Fibroblast of lung (primary cell): ENCODE results near the gene AKR1C2.

Experiments used
- EZH2 ChIP-seq: IDR thresholded peaks from 2 replicates; pipeline ENCODE4 v1.5.1; 2012; ENCODE audit warnings: low read length, control low read depth, mild to moderate bottlenecking; ENCODE audit errors: missing control alignments
- TF ChIP-seq, protein P1 (sequence below), 2 donors: IDR thresholded peaks in 1 of 2; conservative IDR thresholded peaks in 1 of 2; 1 replicate in 1 of 2; 2 replicates in 1 of 2; pipeline ENCODE4 v1.5.1; 2011 to 2012; ENCODE audit warnings: low read length in 2 of 2, control low read depth in 1 of 2, inconsistent platforms in 1 of 2, low read depth in 1 of 2, mild to moderate bottlenecking in 1 of 2

DNA sequence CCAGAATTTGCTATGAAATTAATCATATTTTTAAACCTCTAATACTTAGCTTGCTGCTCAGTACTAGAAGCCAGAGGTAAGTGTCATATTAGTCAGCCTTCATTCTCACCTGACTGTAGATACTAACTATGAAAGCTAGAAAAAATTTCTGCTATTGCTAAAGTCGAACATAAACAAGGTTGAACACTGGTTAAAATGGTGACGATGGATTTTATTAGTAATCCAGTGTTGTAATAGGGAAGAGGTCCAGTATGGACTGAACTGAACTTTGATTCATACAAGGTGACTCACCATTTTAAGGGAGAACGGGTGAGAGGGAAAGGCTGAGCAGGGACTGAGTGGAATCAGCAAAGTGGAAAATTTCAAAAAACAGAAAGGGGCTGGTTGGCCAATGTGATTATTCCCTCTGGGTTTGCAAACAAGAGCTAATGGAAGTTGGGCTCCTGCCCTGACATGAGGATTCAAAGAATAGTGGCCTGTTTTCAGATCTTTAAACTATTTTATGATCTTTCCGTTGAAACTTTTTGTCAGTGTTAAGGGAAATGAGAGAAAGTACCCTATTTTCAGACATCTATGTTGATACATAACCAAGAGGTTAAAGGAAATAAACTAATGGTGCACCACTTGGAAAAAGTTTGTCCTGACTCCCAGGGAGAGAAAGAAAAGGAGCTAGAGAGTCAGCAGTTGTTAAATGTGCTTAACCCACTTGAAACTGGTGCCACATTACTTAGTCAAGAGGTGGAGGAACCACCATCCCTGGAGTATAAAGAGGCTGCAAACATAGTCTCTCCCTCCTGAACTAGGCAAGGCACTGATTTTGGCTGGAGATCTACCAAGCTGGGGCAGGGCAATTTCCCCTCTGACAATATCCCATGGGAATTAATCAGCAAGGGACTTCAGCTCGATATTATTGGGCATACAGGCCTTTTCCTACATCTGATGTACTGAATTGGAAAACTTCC lies 55.7 kb downstream of the AKR1C2 start:
- TF ChIP-seq, protein P1, sequence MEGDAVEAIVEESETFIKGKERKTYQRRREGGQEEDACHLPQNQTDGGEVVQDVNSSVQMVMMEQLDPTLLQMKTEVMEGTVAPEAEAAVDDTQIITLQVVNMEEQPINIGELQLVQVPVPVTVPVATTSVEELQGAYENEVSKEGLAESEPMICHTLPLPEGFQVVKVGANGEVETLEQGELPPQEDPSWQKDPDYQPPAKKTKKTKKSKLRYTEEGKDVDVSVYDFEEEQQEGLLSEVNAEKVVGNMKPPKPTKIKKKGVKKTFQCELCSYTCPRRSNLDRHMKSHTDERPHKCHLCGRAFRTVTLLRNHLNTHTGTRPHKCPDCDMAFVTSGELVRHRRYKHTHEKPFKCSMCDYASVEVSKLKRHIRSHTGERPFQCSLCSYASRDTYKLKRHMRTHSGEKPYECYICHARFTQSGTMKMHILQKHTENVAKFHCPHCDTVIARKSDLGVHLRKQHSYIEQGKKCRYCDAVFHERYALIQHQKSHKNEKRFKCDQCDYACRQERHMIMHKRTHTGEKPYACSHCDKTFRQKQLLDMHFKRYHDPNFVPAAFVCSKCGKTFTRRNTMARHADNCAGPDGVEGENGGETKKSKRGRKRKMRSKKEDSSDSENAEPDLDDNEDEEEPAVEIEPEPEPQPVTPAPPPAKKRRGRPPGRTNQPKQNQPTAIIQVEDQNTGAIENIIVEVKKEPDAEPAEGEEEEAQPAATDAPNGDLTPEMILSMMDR (conservative IDR thresholded peaks at IDR 0.05 in 1 of 2, IDR thresholded peaks at IDR 0.05 in 1 of 2; ENCODE audit: low read depth in 1 of 2, low read length in 2 of 2): no peak
- TF ChIP-seq EZH2: no peak
